HG03159 (cell line): ENCODE results near the gene PPIE.

Experiments used
- ATAC-seq: cut with Tn5 transposase; IDR thresholded peaks from one replicate; pipeline ENCODE4 v1.9.1; 2021; ENCODE audit warnings: mild to moderate bottlenecking, moderate library complexity; ENCODE audit not compliant: unreplicated experiment

PPIE gene

DNA sequence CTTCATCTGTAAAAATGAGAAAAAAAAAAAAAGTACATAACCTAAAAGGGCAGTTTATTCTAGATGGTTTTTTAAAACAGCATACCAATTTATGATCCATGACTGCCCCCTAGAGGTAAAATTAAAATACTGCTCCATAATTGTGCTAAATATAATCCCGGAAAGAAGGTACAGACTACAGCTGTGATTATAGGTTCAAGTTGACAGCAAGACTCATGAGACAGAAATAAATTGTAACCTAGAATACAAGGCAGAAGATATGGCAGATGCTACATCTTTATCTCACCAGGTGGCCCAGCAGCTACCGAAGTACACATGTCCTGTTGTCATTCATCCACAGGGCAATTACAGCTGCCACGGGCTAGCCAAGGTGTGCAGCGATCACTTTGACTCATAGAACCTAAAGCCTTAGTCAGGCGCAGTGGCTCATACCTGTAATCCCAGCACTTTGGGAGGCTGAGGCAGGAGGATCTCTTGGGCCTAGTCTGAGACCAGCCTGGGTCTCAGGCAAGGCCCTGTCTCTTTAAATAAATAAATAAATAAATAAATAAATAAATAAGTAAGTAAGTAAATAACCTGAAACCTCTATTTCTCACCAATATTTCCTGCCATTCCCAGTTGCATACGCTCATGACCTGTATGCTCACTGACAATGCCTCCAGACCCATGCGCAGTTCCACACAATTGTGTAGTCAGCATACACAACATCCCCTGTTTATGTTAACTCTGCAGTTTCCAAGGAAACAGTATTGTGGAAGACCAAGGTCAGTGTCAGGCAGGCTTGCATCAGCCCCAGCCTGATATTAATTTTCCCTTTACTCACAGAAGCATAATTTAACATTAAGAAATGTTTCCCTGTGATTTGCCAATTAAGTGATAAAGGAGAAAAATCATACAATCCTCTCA is 18.3 kb upstream of the PPIE start:
- ATAC-seq: no peak

DNA sequence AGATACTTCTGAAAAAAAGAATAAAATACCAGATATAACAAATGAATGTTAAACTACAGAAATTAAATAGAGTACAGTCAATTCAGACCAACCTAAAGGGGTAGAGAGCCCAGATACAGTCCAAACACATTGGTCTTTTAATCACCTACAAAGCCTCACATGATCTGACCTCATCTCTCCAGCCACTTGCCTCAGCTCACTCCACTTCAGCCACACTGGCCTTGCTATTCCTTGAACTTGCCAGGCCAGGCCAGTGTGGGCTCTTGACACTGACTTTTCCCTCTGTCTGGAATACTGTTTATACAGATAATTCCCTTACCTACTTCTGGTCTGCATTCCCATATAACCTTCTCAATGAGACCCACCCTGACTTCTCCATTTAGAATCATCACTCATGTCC is 17.0 kb upstream of the PPIE start:
- ATAC-seq: no peak

DNA sequence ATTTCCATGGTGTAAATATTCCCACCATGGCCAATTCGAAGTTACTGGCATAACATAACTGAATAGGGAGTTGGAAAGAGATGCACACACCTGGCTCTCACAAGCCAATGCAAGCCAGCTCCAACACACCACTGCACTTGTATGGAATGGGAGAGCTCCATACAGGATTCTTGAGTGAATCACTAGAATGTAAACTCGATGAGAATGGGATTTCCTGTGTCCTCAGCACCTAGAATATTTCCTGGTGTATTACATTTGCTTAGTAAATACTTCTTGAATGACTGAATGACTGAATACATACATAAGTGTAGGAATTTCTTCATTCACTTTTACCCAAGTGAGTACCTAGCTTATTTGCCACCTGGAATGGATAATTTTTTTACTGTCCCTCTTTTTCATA is 16.2 kb upstream of the PPIE start:
- ATAC-seq: no peak

DNA sequence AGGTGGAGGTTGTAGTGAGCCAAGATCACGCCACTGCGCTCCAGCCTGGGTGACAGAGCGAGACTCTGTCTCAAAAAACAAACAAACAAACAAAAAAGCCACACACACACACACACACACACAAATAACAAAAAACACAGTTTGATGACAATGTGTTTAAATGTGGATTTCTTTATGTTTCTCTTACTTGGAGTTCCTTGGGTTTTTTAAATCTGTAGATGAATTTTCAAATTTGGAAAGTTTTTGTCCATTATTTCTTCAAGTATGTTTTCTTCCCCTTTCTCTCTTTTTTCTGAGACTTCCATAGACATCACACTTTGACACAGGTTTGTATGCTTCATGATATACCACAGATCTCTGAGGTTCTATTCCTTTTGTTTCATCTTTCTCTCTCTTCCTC is 12.1 kb upstream of the PPIE start:
- ATAC-seq: no peak

DNA sequence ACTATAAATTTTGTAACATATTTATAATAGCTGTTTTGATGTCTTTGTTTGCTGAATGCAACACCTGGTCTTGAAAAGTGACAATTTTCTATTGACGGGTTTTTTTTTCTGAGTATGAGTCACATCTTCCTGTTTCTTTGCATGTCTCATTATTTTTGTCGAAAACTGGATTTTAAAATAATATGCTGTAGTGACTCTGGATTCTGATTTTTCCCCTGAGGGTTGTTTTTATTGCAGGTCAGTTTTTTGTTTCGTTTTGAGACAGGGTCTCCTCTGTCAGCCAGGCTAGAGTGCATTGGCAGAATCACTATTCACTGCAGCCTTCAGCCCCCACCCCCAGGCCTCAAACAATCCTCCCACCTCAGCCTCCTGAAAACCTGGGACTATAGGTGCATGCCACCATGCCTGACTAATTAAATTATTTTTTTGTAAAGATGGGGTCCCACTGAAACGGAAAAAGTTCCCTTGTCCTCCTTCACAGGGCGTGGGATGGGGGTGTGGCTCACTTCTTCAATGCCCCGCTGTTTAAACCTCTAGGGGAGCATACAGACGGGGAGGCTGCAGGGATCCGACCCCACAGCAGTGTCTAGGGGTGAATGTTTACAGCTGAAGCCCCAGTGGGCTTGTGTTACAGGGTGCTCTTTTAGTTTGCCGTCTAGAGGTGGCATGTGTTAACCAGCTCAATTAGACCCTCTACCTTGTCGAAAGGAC is 11.3 kb upstream of the PPIE start:
- no peak for ATAC-seq

DNA sequence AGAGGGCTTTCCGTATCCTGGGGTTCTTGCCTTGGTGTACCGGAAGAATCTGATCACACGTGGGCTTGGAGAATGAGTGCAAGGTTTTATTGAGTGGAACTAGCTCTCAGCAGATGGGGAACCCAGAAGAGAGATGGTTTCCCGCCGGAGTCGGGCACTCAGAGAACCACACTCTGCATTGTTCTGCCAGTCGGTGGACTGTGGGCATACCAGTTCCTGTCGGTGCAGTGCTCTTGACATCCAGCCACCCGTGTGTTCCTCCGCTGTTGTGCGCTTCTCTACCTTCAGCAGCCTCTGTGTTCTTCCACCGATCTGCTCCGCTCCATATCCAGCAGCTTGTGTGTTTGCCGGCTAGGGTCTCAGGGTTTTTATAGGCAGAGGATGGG is 10.8 kb upstream of the PPIE start:
- no peak for ATAC-seq

DNA sequence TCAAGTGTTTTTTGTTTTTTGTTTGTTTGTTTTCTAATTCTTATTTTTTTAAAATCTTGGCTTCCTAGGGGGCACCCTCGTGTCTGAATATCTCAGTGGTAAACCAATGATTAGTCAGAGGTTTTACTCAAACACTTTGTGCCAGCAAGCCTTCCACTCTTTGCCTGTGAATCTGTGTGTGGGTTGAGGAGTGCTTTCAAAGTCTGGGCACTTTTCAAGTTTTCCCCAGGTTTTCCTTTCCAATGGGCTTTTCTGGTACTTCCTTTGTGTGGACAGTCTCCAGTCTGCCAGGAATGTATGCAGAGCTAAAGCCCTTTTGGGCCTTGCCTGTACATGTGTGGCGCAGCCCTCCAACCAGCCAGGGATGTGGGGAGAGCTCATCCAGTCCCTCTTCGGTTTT is 9.7 kb upstream of the PPIE start:
- no peak for ATAC-seq

DNA sequence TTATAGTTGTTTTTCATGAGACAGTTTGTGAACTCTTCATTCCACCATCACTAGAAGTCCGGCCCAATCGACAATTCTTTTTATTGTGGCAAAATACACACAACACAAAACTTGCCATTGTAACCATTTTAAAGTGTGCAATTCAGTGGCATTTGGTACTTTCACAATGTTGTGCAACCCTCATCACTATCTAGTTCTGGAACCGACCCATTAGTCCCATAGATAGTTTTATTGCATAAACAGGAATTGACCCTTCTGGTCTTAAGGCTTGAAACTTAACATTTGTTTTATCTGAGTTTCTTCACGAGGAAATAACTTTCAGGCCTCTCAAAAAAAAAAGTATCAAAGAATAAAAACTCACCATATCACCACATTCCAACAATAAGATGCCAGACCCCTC is 8.8 kb upstream of the PPIE start:
- no peak for ATAC-seq

DNA sequence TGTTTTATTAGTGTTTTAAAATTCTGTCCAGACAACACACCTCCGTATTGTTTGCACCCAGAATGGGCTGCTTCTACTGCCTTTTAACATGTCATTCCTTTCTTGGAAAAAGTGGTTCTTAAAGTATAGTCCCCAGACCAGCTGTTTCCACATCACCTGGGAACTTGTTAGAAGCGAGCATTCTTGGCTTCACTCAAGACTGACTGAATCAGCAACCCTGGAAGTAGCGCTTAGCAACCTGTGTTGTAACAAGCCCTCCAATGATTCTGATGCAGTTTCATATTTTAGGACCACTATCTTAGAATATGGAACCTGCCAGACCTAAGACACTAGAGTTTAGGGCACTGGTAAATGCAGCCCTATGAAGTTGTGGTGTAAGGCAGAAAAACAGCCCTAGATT is 6.0 kb upstream of the PPIE start:
- ATAC-seq: no peak

DNA sequence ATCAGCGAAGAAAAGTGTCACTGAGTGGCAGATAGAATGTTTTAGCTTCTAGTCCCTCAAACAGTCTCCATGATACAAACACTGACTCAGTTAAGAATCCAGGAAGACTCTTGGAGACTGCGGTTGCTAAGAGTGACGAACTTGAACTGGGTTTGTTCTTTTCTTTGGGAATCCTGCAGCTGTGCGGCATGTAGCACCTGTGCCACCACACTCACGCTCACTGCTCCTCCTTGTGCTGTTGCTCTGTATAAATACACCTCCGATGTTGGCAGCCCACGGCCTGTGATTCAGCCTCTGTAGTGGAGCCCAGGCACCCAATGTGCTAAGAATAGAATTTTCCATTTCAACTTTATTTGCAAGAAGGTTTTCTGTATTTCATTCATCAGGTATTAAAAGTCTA is 5.5 kb upstream of the PPIE start:
- ATAC-seq: no peak

DNA sequence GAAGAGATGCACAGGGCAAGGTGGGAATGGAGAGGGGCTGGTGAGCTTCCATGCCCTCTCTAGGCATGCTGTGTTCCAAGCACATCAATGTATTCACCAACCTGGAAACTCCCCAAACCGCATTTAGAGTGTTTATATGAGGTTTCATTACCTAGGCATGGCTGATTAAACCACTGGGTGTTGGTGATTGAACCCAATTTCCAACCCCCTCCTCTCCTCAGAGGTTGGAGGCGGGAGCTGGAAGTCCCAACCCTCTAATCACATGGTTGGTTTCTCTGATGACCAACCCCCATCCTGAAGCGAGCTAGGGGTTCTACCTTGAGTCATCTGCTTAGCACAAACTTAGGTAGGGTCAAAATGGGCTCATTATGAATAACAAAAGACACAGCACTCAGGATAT is 3.0 kb upstream of the PPIE start:
- ATAC-seq: no peak

DNA sequence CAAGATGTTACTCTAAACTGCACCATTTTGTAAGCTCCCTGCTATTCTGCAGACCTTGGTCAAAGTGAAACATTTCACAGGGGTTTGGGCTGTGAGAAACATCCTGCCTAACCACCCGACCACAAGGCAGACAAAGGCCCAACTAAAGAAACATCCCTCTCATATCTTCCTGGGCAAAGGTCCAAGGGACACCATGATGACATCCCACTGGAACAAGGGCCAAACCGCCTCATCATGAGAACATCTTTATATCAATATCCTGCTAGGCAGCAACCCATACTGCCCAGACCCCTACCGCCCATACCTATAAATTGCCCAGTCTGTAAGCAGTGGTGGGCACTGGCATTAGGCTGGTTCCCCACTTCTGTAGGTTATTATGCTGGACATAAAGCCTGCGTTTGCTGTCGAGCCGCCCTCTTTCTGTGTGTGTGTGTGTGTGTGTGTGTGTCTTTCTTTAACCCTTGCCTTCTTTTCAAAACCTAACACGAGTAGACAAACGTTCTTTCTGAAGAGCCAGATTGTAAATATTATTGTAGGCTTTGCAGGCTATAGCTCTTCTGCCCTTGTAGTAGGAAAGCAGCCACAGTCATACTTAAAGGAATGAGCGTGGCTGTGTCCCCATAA is 1.0 kb upstream of the PPIE start:
- ATAC-seq: no peak

DNA sequence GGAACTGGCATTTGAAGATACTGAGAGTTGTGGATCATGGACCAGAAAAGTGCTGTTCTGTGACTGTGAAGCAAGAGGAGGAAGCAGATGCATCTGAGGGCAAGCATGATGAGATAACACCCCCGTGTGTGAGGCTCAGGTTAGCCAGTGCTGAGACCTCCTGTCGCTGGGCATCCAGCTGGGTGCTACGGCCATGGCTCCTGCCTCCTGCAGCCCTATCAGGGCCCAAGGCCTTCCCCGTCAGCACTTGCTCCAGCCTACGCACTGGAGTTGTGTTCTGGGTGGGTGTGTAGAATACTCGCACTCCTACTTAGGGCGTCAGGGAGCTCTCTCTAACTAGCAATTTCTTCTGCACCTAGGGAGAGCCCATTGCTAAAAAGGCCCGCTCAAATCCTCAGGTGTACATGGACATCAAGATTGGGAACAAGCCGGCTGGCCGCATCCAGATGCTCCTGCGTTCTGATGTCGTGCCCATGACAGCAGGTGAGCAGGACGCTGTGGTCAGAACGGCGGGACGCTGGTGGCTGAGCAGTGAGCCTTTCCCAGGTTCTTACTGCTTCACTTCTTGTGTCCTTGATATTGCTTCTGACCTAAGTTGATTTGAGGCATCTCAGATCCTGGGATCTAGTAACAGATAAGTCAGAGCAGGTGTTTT is 6.5 kb downstream of the PPIE start:
- ATAC-seq: no peak

DNA sequence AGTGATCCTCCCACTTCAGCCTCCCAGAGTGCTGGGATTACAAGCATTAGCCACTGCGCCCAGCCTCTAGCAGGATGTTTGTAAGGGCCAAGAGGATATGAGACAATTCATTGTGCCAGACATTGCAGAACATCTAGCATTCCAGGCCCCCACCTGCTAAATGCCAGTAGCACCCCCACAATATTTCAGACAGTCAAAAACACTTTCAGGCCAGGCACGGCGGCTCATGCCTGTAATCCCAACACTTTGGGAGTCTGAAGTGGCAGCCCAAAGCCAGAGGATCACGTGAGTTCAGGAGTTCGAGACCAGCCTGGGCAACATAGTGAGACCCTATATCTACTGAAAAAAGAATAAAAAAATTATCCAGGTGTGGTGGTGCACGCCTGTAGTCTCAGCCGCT is 12.9 kb downstream of the PPIE start:
- no peak for ATAC-seq

DNA sequence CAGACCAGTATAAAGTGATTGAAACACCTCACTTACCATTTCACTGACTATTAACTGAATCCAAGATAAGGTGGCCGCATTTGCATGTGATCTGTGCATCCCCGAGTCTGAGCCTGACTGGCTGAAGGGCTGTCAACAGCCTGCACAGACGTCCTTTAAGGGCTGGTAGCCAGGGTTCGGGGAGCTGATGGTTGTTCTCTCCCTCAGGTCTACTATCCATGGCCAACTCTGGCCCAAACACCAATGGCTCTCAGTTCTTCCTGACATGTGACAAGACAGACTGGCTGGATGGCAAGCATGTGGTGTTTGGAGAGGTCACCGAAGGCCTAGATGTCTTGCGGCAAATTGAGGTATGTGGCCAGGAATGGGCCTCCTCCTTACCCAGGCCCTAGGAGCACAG is 14.0 kb downstream of the PPIE start:
- no peak for ATAC-seq

DNA sequence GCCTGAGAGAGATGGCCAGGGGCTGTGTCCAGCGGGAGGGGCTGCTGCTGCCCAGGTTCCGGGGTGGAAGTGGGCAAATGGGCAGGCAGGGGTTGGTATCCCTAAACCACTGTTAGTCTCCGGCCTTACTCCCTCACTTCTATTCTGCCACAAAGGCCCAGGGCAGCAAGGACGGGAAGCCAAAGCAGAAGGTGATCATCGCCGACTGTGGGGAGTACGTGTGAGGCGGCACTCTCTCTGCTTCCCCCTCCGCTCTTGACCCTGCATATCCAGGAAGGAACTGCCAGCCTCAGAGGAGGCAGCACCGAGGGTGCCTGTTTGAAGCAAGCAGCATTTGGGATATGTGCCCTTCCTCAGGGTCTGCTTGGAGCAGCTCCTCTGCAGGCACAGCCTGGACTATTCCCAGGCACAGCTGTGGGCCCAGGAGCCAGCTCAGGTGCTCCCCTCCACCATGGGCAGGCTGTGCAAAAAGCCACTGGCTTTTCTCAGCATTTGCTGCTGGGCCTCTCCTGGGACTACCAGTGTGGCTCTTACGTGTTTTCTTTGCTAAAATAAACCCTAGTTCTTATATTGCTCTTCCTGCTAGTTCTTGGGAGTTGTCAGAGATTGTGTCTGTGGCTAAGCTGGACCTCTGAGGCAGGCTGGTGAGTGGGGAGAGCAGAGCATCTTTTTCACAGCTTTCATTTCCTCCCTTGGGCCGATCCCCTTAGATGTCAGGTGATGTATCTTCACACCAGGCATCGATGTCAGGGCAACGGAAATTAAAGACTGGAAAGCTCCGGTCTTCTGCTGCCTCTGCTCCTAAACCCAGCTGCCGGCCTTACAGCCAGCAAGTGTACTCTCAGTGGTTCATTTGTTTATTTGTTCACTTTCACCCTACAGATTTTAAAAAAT is 14.7 kb downstream of the PPIE start:
- no peak for ATAC-seq

DNA sequence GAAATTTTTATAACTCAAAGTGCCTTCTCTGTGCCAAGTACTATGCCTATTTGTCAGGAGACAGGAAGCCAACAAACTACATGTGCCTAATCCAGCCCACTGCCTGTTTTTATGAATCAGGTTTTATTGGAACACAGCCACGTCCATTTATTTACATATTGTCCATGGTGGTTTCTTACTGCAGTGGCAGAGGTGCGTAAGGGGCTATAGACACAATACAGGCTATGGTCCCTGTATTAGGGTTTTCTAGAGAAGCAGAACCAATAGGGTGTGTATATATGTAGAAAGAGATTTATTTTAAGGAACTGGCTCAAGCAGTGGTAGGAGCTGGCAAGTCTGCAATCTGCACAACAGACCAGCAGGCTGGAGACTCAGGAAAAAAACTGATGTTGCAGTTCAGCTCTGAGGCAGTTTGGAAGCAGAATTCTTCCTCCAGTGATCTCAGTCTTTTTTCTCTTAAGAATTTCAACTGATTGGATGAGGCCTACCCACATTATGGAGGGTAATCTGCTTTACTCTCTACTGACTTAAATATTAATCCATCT is 15.4 kb downstream of the PPIE start:
- ATAC-seq: no peak

DNA sequence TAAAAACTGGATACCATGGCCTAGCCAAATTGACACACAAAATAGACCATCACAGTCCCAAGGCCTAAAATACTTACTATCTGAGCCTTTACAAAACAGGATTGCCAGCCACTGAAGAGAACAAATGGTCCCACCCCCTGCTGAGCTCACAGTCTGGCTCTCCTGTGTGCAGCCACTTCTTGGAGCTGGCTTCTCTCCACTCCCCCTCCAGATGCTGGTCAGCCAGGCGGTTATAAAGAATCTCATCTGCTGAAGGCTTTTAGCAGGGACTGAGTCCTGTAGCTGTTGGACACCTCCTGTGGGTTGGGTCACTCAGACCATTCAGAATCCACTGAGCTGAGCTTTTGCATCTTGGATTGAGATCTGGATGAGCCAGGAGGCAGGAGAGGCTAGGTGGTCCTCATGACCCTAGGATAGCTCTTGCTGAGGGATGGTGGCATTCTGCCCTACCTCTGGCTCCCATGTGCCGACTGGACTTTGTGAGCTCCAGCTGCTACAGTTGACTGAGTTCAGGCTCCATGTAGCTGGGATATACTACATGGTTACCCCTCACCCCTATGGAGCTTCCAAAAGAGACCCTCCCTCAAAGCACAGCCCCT is 16.3 kb downstream of the PPIE start:
- ATAC-seq: no peak

DNA sequence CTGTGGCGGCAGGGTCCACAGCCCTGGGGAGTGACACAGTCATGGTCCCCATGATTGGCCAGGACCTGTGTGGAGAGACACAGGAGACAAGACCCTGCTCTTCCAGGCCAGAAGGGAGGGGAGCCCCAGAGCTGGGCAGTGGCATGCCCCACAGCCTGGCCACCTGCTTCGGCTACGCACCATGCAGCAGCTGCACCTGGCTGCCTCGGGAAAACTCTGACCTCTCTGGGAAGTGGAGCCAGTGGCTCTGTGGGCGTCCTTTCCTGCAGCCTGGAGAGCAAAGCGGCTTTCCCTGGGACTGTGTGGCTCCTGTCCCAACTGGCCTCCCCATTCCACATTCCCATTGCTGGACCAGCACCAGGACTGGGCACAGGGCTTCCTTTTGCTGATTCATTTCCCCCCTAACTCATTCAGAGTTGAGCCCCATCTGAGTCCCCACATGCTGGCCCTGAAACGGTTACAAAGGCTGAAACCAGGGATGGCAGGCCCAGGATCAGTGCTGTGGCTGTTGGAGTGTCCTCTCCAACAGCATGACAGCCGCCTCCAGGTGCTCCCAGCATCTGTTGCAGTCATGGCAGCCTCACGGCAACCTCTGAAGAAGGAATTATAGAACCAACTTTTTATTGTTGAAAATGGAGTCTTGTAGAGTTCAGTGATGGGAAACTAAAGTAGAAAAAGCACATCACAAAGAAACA is 17.4 kb downstream of the PPIE start:
- ATAC-seq: no peak
